Colonic mucosa (tissue), 4 donors: Measurements from ENCODE around the gene TUBB. TPM values are rescaled to one million over a fixed set of nuclear protein-coding genes. Genes with fewer than 3 reads are reported as not detected.
A peak's percentile ranks its signal among the peaks of the same experiment; 100 is the strongest.
"Not testable (repeated sequence)": the region's sequence is repeated elsewhere in the genome, so short reads cannot be mapped to it uniquely, and the experiment has no call there.

ENCODE experiments used
- DNase-seq: peaks from one replicate; pipeline ENCODE4 v3.0.0-alpha.2; 2020
- H3K27ac ChIP-seq: fragments of 200-600 bp; one replicate; pipeline ENCODE4 v1.8.0; 2021
- H3K27me3 ChIP-seq: fragments of 200-600 bp; one replicate; pipeline ENCODE4 v1.8.0; 2021
- H3K36me3 ChIP-seq: fragments of 200-600 bp; one replicate; pipeline ENCODE4 v1.8.0; 2021
- H3K4me1 ChIP-seq: fragments of 200-600 bp; one replicate; pipeline ENCODE4 v1.8.0; 2021; ENCODE audit warnings: mild to moderate bottlenecking
- H3K4me3 ChIP-seq: fragments of 200-600 bp; one replicate; pipeline ENCODE4 v1.8.0; 2021
- H3K9ac ChIP-seq, 2 donors: one replicate each; pipeline ENCODE4 v1.7.0; 2013; ENCODE audit warnings: control low read depth in 2 of 2, low read depth in 2 of 2, low read length in 2 of 2
- H3K9me3 ChIP-seq: fragments of 200-600 bp; one replicate; pipeline ENCODE4 v1.8.0; 2021
- intact Hi-C: fragments of 100-400 bp; cut with DNase I; formaldehyde crosslinking; loops from one replicate; pipeline ENCODE4 v1.14.1; 2022
- total RNA-seq, 2 donors: library from RNA; stranded (reverse); fragmentation: NEBNext Ultra II Directional in 1 of 2; extraction: Animal tissue kit (Norgen Biotek cat#: 25700) in 1 of 2; gene quantifications; one replicate each; pipeline ENCODE4 v1.2.1, GENCODE V29; 2021
- TF ChIP-seq, protein P1 (sequence below): fragments of 200-600 bp; IDR thresholded peaks from one replicate; pipeline ENCODE4 v1.8.0; 2022; ENCODE audit warnings: antibody characterized with exemption, mild to moderate bottlenecking
- donor health status: healthy.
- donor health status: DM: no; HTN: no; CAD: no.
- donor health status: DM: no; HTN: no; CAD: no.

TUBB gene
- total RNA-seq, 2 donors from 2014 or later = 213 to 605 TPM

DNA sequence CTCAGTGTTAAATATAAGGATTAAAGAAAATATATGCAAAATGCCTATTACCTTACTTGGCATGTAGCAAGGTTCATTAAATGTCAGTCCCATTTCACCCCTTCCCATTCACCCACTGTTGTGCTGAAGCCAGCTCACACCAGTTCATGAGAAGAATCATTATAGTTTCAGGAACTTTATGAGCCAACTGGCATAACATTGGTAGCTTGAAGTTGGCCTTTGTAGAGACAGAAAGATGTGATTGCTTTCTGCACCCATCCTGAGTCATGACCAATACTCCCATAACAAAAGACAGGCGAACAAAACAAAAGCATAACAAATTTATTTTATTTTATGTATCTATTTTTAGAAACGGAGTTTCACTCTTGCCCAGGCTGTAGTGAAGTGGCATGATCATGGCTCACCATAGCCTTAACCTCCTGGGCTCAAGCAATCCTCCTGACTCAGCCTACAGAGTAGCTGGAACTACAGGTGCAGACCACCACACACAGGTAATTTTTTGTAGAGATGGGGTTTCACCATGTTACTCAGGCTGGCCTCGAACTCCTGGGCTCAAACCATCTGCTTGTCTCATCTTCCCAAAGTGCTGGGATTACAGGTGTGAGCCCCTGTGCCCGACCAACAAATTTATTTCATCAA lies 41.8 kb downstream of the TUBB start:
- TF ChIP-seq, protein P1, sequence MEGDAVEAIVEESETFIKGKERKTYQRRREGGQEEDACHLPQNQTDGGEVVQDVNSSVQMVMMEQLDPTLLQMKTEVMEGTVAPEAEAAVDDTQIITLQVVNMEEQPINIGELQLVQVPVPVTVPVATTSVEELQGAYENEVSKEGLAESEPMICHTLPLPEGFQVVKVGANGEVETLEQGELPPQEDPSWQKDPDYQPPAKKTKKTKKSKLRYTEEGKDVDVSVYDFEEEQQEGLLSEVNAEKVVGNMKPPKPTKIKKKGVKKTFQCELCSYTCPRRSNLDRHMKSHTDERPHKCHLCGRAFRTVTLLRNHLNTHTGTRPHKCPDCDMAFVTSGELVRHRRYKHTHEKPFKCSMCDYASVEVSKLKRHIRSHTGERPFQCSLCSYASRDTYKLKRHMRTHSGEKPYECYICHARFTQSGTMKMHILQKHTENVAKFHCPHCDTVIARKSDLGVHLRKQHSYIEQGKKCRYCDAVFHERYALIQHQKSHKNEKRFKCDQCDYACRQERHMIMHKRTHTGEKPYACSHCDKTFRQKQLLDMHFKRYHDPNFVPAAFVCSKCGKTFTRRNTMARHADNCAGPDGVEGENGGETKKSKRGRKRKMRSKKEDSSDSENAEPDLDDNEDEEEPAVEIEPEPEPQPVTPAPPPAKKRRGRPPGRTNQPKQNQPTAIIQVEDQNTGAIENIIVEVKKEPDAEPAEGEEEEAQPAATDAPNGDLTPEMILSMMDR = no peak
- Histone ChIP-seq H3K4me3 (no peak overlapping the region), H3K36me3 (no peaks in the 10 kb centered on the region), H3K27me3 (no peaks in the 10 kb centered on the region), H3K9ac (no peak overlapping the region), H3K9me3 (no peaks in the 10 kb centered on the region), H3K4me1 (no peaks in the 10 kb centered on the region), H3K27ac (no peak overlapping the region)
- no peak for DNase-seq
- intact Hi-C loops = no loop called here

GRCh38 chr6:30763155-30763617 lies 43.0 kb downstream of the TUBB start:
- H3K27ac ChIP-seq = peak overlapping the region; percentile 57
- no peak overlapping the region for H3K9ac ChIP-seq
- no peaks in the 10 kb centered on the region for H3K4me1 ChIP-seq
- H3K36me3 ChIP-seq = no peaks in the 10 kb centered on the region
- intact Hi-C loops = no loop called here
- no peak overlapping the region for H3K4me3 ChIP-seq
- no peaks in the 10 kb centered on the region for H3K27me3 ChIP-seq
- H3K9me3 ChIP-seq = no peaks in the 10 kb centered on the region
- DNase-seq = no peak
- TF ChIP-seq, protein P1 = no peak

DNA sequence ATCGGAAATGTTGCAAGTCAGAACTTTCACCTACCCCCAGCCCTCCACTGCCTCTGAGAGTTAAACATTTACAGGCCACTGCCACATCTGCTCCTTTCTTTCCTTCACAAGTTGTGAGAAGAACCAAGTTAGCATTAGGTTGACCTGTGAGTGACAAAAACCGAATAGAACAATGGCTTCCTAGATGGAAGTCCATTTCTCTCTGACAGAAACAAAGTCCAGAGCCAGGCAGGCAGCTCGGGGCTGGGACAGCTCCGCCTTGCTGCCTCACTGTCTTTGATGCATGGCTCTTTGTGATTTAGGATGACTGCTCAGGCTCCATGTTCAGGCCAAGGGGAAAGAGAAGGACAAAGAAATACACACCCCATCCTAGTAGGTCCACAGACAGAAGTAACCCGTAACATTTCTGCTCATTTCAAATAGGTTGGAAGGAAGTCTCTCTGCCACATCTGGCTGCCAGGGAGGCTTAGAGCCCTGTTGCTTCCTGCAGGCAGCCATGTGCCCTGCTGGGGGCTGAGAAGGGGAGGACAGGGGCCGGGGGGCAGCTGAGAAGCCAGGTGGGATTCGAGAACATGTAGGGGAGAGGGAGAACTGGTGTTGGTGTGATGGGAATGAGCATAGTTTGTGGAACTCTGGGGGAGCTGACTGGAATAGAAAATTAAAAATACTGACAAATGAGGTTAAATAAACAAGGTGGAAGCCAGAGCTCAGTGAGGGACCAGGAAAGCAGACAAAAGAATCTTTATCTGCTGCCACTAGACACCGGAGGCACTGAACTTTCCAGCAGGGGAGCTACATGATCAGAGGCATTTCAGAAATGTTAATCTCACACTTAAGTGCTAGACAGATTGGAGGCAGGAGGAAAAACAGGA lies 43.7 kb downstream of the TUBB start:
- Histone ChIP-seq H3K27me3 (no peaks in the 10 kb centered on the region), H3K9ac (peak overlapping the region in 1 of 2 donors; percentile 27), H3K4me1 (no peaks in the 10 kb centered on the region), H3K4me3 (no peak overlapping the region), H3K9me3 (no peaks in the 10 kb centered on the region), H3K27ac (peak overlapping the region; percentile 57), H3K36me3 (no peaks in the 10 kb centered on the region)
- intact Hi-C loops = no loop called here
- TF ChIP-seq, protein P1 = no peak
- no peak for DNase-seq

DNA sequence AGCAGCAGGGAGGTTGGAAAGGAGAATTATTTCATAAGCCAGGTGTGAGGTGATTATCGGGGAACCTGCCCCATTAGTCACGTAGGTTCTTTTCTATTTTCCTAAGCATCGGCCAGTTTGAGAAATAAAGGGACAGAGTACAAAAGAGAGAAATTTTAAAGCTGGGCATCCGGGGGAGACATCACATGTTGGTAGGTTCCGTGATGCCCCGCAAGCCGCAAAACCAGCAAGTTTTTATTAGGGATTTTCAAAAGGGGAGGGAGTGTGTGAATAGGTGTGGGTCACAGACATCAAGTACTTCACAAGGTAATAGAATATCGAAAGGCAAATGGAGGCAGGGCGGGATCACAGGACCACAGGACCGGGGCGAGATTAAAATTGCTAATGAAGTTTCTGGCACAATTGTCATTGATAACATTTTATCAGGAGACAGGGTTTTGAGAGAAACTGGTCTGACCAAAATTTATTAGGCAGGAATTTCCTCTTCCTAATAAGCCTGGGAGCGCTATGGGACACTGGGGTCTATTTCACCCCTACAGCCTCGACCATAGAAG lies 44.4 kb downstream of the TUBB start:
- H3K9ac ChIP-seq = peak overlapping the region in 1 of 2 donors; percentile 27
- H3K36me3 ChIP-seq, H3K4me3 ChIP-seq, intact Hi-C loops, H3K27ac ChIP-seq, H3K27me3 ChIP-seq, H3K9me3 ChIP-seq, DNase-seq, H3K4me1 ChIP-seq: not testable (repeated sequence)

- H3K36me3 ChIP-seq, H3K9ac ChIP-seq, H3K27me3 ChIP-seq, intact Hi-C loops, H3K4me3 ChIP-seq, H3K27ac ChIP-seq, H3K9me3 ChIP-seq, DNase-seq, H3K4me1 ChIP-seq: not testable (repeated sequence)
These were observed 45.3 kb downstream of the TUBB start for GRCh38 chr6:30765495-30765894.

DNA sequence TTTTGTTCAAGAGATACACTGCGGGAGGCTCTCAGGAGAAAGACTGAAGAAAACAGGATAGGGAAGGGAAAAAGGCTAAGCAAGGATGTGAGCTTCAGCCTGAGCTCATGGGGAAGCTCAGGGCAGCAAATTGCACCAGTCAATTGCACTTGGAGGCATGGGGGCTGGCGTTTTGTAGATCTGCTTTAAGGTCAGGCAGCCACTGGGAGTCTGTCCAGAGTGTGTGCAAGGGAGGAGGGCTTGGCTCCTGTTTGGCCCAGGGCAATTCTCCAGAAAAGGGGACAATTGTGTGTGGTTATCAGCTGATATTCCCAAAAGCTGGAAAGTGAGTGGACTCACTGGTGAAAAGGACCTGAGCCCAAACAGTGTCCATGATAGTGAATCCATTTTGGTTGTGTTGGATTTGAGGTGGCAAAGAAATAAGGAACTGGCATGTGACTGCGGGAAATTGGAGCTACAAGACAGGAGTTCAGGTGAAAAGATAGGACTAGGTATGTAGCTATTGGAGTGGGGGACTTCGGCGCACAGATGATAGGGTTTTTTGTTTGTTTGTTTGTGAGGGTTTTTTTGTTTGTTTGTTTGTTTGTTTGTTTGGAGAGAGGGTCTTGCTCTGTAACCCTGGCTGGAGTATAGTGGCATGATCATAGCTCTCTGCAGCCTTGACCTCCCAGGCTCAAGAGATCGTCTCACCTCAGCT lies 46.5 kb downstream of the TUBB start:
- Histone ChIP-seq H3K27ac (no peak overlapping the region), H3K4me3 (no peak overlapping the region), H3K4me1 (no peaks in the 10 kb centered on the region), H3K36me3 (no peaks in the 10 kb centered on the region), H3K9me3 (no peaks in the 10 kb centered on the region), H3K9ac (no peak overlapping the region), H3K27me3 (no peaks in the 10 kb centered on the region)
- DNase-seq = no peak
- intact Hi-C loops = no loop called here
- TF ChIP-seq, protein P1 = no peak
